ENCODE results near the gene OXLD1. TPM values are rescaled to one million over a fixed set of nuclear protein-coding genes. Genes with fewer than 3 reads are reported as not detected.
"Not testable (repeated sequence)": the region's sequence is repeated elsewhere in the genome, so short reads cannot be mapped to it uniquely, and the experiment has no call there.

OXLD1 gene
- total RNA-seq, 1 experiment from 2014 or later = 40.2 TPM

DNA sequence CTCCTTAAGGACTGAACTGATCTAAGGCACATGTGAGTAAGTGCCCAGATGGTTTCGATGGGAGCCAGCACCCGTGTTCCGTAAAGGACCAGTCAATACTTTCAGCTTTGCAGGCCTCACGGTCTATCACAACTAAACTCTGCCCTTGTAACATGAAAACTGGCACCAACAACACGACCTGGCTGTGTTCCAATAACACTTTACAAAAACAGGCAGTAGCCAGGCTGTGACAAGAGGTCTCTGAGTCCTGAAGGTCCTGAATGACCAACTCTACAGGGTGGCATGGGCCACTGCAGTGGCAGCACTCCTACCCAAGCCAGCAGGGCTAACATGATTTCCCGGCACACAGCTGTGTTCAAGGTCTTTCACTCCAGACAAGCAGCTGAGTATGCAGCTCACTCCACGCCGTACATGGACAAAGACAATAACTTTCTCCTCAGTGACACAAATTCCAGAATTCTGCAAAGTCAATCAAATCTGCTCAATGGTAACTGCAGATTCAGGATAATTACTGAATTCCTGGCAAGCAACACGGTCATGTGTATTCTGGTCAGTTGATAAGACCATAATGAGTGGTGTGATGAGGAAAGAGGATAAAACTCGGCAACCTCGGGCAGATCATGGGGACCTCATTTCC is 44.8 kb downstream of the OXLD1 start:
- no peaks in the 10 kb centered on the region for H3K4me1 ChIP-seq (replicated peaks; ENCODE audit: insufficient read depth)
- BruUV-seq (replicated peaks) = no TSS peak

DNA sequence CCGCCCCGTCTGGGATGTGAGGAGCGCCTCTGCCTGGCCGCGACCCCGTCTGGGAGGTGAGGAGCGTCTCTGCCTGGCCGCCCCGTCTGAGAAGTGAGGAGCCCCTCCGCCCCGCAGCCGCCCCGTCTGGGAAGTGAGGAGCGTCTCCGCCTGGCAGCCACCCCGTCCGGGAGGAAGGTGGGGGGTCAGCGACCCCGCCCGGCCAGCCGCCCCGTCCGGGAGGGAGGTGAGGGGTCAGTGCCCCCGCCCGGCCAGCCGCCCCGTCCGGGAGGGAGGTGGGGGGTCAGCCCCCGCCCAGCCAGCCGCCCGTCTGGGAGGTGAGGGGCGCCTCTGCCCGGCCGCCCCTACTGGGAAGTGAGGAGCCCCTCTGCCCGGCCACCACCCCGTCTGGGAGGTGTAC is 48.1 kb downstream of the OXLD1 start:
- intact Hi-C loops (cut with micrococcal nuclease; ENCODE audit: unreplicated experiment) = not testable (repeated sequence)
- H3K79me2 ChIP-seq (ENCODE audit: low read depth) = peaks cover 11% of the 10 kb centered on the region; the same call in 1 of the 2 replicates

More for the DNA sequence above, 44.8 kb downstream of the OXLD1 start:
- no peak overlapping the region for H3K27ac ChIP-seq
- intact Hi-C loops (cut with micrococcal nuclease; ENCODE audit: unreplicated experiment) = no loop called here
- no peaks in the 10 kb centered on the region for H3K9me3 ChIP-seq (ENCODE audit: insufficient read depth, low read depth)
- H3K36me3 ChIP-seq (ENCODE audit: low read depth) = peaks cover 5% of the 10 kb centered on the region
- no peaks in the 10 kb centered on the region for H3K27me3 ChIP-seq (ENCODE audit: insufficient read depth, low read depth)
- TF ChIP-seq, protein P1, sequence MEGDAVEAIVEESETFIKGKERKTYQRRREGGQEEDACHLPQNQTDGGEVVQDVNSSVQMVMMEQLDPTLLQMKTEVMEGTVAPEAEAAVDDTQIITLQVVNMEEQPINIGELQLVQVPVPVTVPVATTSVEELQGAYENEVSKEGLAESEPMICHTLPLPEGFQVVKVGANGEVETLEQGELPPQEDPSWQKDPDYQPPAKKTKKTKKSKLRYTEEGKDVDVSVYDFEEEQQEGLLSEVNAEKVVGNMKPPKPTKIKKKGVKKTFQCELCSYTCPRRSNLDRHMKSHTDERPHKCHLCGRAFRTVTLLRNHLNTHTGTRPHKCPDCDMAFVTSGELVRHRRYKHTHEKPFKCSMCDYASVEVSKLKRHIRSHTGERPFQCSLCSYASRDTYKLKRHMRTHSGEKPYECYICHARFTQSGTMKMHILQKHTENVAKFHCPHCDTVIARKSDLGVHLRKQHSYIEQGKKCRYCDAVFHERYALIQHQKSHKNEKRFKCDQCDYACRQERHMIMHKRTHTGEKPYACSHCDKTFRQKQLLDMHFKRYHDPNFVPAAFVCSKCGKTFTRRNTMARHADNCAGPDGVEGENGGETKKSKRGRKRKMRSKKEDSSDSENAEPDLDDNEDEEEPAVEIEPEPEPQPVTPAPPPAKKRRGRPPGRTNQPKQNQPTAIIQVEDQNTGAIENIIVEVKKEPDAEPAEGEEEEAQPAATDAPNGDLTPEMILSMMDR (conservative IDR thresholded peaks at IDR 0.05) = no peak
- no peak for TF ChIP-seq EZH2 (IDR thresholded peaks at IDR 0.05; ENCODE audit: low read depth)
- ChIA-PET CTCF (no interaction called here), POLR2A (ENCODE audit: unreplicated experiment) (no interaction called here)
- H3F3A ChIP-seq (ENCODE audit: insufficient read depth, low read depth) = no peaks in the 10 kb centered on the region
- DNase-seq = no peak
- H3K4me3 ChIP-seq = no peak overlapping the region
- no peak overlapping the region for H3K4me2 ChIP-seq
- H3K9me2 ChIP-seq (ENCODE audit: insufficient read depth) = no peaks in the 10 kb centered on the region
- peaks cover 1% of the 10 kb centered on the region for H4K20me1 ChIP-seq (ENCODE audit: insufficient read depth)
- no peaks in the 10 kb centered on the region for H3K79me2 ChIP-seq (ENCODE audit: low read depth)
- H2AFZ ChIP-seq = no peak overlapping the region

DNA sequence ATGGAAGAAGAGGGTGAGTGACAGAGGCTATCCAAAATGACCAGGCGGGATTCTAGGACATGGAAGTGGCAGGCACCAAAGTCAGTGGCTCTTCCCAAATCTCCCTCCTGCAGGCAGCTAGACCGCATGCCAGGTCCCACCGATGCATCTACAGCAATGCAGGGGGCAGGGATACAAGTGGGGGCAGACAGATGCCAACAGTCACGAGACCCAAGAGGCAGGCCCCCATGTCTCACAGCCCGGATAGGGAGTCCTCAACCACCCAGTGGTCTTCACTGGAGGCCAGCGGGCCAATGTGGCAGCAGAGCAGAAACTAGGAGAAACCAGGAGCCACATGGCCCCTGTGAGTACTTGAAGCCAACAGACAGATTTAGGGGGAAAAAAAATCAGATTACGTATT is 49.5 kb downstream of the OXLD1 start:
- intact Hi-C loops (cut with micrococcal nuclease; ENCODE audit: unreplicated experiment) = no loop called here
- peaks cover 11% of the 10 kb centered on the region; the same call in 1 of the 2 replicates for H3K79me2 ChIP-seq (ENCODE audit: low read depth)
- TF ChIP-seq, protein P1 (conservative IDR thresholded peaks at IDR 0.05) = no peak
- TF ChIP-seq EZH2 (IDR thresholded peaks at IDR 0.05; ENCODE audit: low read depth) = no peak
- H3K9me3 ChIP-seq (ENCODE audit: insufficient read depth, low read depth) = no peaks in the 10 kb centered on the region
- no peak for DNase-seq
- H3K27ac ChIP-seq = no peak overlapping the region
- BruUV-seq (replicated peaks) = no TSS peak
- H4K20me1 ChIP-seq (ENCODE audit: insufficient read depth) = peaks cover 16% of the 10 kb centered on the region
- no peak overlapping the region for H3K4me2 ChIP-seq
- no peaks in the 10 kb centered on the region for H3K9me2 ChIP-seq (ENCODE audit: insufficient read depth)
- no peaks in the 10 kb centered on the region for H3K27me3 ChIP-seq (ENCODE audit: insufficient read depth, low read depth)
- ChIA-PET CTCF (no interaction called here), POLR2A (ENCODE audit: unreplicated experiment) (no interaction called here)
- H2AFZ ChIP-seq = no peak overlapping the region
- no peaks in the 10 kb centered on the region for H3K4me1 ChIP-seq (replicated peaks; ENCODE audit: insufficient read depth)
- H3F3A ChIP-seq (ENCODE audit: insufficient read depth, low read depth) = no peaks in the 10 kb centered on the region
- no peak overlapping the region for H3K4me3 ChIP-seq
- no peaks in the 10 kb centered on the region; the same call in 1 of the 2 replicates for H3K36me3 ChIP-seq (ENCODE audit: low read depth)

More for the DNA sequence above, 48.1 kb downstream of the OXLD1 start:
- BruUV-seq (replicated peaks); CTCF ChIA-PET; DNase-seq; H3K4me1 ChIP-seq (replicated peaks; ENCODE audit: insufficient read depth); H3K9me2 ChIP-seq (ENCODE audit: insufficient read depth); POLR2A ChIA-PET (ENCODE audit: unreplicated experiment); H3K36me3 ChIP-seq (ENCODE audit: low read depth); H3K27me3 ChIP-seq (ENCODE audit: insufficient read depth, low read depth); H2AFZ ChIP-seq; H3K4me2 ChIP-seq; H3K4me3 ChIP-seq; H3K27ac ChIP-seq; H3F3A ChIP-seq (ENCODE audit: insufficient read depth, low read depth); H3K9me3 ChIP-seq (ENCODE audit: insufficient read depth, low read depth): not testable (repeated sequence)
- peaks cover 16% of the 10 kb centered on the region for H4K20me1 ChIP-seq (ENCODE audit: insufficient read depth)

All from PC-9 (cell line).